Hepatocyte (in vitro differentiated cells): ENCODE data around the gene ATOX1.

Source experiments
- CTCF ChIP-seq: fragments of 200-600 bp; sonication (generic); IDR thresholded peaks from 2 replicates; pipeline ENCODE4 v1.5.1; 2016; ENCODE audit warnings: antibody characterized with exemption, mild to moderate bottlenecking; ENCODE audit not compliant: poor library complexity
- EZH2 ChIP-seq: fragments of 200-600 bp; sonication (generic); IDR thresholded peaks from 2 replicates; pipeline ENCODE4 v1.6.1; 2016; ENCODE audit warnings: antibody characterized with exemption, mild to moderate bottlenecking, borderline replicate concordance

DNA sequence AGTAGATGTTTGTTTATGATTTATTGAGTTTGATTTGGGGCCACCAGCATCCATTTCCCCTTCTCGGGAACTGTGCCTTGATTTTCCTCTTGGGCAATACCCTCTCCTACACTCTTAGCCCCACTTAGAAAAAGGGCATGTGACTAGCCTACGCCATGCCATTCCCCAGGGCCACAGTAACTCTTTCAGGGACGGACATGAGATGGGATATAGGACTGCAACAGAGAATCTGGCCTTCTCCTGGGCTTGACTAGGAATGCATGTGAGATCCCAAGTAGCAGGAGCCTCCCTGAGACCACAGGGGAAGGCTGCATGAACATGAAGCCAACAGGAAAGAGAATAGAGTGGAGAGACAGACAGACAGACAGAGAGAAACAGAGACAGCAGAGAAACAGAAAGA is 41.0 kb downstream of the ATOX1 start:
- TF ChIP-seq CTCF (no peak), EZH2 (no peak)
